PC-3 (cell line): Measurements from ENCODE around the gene ILK.

Source experiments
- CTCF ChIP-seq: fragments of 300-600 bp; sonication (generic); conservative IDR thresholded peaks from 2 replicates; pipeline ENCODE4 v1.5.1; 2017; ENCODE audit warnings: antibody characterized with exemption, low read depth, mild to moderate bottlenecking, low read length
- EZH2 ChIP-seq: fragments of 300-600 bp; sonication (generic); IDR thresholded peaks from one replicate; pipeline ENCODE4 v1.6.1; 2017; ENCODE audit warnings: antibody characterized with exemption, mild to moderate bottlenecking, low read length; ENCODE audit not compliant: unreplicated experiment
- EZH2phosphoT487 ChIP-seq: fragments of 300-600 bp; sonication (generic); IDR thresholded peaks from 2 replicates; pipeline ENCODE4 v1.6.1; 2018; ENCODE audit warnings: mild to moderate bottlenecking, antibody characterized with exemption, low read length, borderline replicate concordance

GRCh38 chr11:6650104-6650503 is 46.5 kb downstream of the ILK start:
- TF ChIP-seq CTCF: no peak
- TF ChIP-seq EZH2phosphoT487: no peak
- TF ChIP-seq EZH2: no peak
